IgD-negative memory B cell (primary cell): Measurements from ENCODE around the gene CALR3. TPM values are rescaled to one million over a fixed set of nuclear protein-coding genes. Genes with fewer than 3 reads are reported as not detected.

Experiments
- polyA plus RNA-seq: library from polyadenylated mRNA; unstranded; fragments of 300-500 nt; fragmentation: Illumina TruSeq; gene quantifications from one replicate; pipeline ENCODE4 v1.2.3, GENCODE V29; 2021

Gene CALR3
- polyA plus RNA-seq, 1 donor from 2014 or later = not detected

Other genes with a start within 250 kb of the CALR3 start
- gene KLF2, start 171.3 kb downstream of the CALR3 start, polyA plus RNA-seq = 199 TPM
- gene EPS15L1, start 24.2 kb downstream of the CALR3 start, polyA plus RNA-seq = 28.5 TPM
- gene C19orf44, start 227 bp upstream of the CALR3 start, polyA plus RNA-seq = 3.6 TPM
- gene CHERP, start 46.3 kb upstream of the CALR3 start, polyA plus RNA-seq = 25.8 TPM
- gene SLC35E1, start 76.2 kb upstream of the CALR3 start, polyA plus RNA-seq = 18.9 TPM
- gene MED26, start 132.0 kb upstream of the CALR3 start, polyA plus RNA-seq = 5.3 TPM
- 87.3 TPM for gene SMIM7, start 164.0 kb upstream of the CALR3 start, polyA plus RNA-seq
- 11.0 TPM for gene TMEM38A, start 165.0 kb upstream of the CALR3 start, polyA plus RNA-seq
- not detected for gene NWD1, start 223.7 kb upstream of the CALR3 start, polyA plus RNA-seq